Stomach (tissue), 19 donors: ENCODE measurements around the gene PKD1. TPM values are rescaled to one million over a fixed set of nuclear protein-coding genes. Genes with fewer than 3 reads are reported as not detected.
"Not testable (repeated sequence)": the region's sequence is repeated elsewhere in the genome, so short reads cannot be mapped to it uniquely, and the experiment has no call there.

Experiments
- DNase-seq, 2 donors: peaks; one replicate each; pipeline versions ENCODE4 v3.0.0 to v3.0.0-alpha.2; 2013 to 2019
- H3K27ac ChIP-seq, 5 donors: fragments of 200-600 bp in 4 of 5; sonication (generic) in 4 of 5; one replicate each; pipeline ENCODE4 v1.5.1; 2013 to 2019; ENCODE audit warnings: mild to moderate bottlenecking in 1 of 5, moderate library complexity in 1 of 5
- H3K27me3 ChIP-seq, 3 donors: fragments of 200-600 bp; sonication (generic); one replicate each; pipeline ENCODE4 v1.5.1; 2017 to 2019; ENCODE audit warnings: mixed run types in 1 of 3
- H3K36me3 ChIP-seq, 4 donors: fragments of 200-600 bp; sonication (generic); 1 replicate in 3 of 4; 2 replicates in 1 of 4; pipeline ENCODE4 v1.5.1; 2016 to 2019
- H3K4me1 ChIP-seq, 4 donors: fragments of 200-600 bp; sonication (generic); one replicate each; pipeline ENCODE4 v1.5.1; 2016 to 2019
- H3K4me3 ChIP-seq, 4 donors: fragments of 200-600 bp; sonication (generic) in 3 of 4; one replicate each; pipeline ENCODE4 v1.5.1; 2016 to 2019; ENCODE audit warnings: mild to moderate bottlenecking in 1 of 4
- H3K9me3 ChIP-seq, 4 donors: fragments of 200-600 bp; sonication (generic); one replicate each; pipeline ENCODE4 v1.5.1; 2016 to 2019
- EP300 ChIP-seq: sonication (generic); formaldehyde crosslinking; IDR thresholded peaks from one replicate; pipeline ENCODE4 v1.6.1; 2017; ENCODE audit warnings: antibody characterized with exemption
- POLR2A ChIP-seq, 4 donors: fragments of 450-650 bp; IDR thresholded peaks; one replicate each; pipeline ENCODE4 v1.6.1; 2016; ENCODE audit warnings: antibody characterized with exemption in 4 of 4, control low read depth in 2 of 4, mild to moderate bottlenecking in 1 of 4, moderate library complexity in 1 of 4
- POLR2AphosphoS5 ChIP-seq, 3 donors: sonication (generic); formaldehyde crosslinking; IDR thresholded peaks; one replicate each; pipeline ENCODE4 v1.6.1; 2016; ENCODE audit warnings: antibody characterized with exemption in 3 of 3
- WGBS, 5 donors: extraction: QIAGEN DNeasy Blood & Tissue Kit in 3 of 5; methylation state at CpG; one replicate each; pipeline versions ENCODE4 v1.1.5 to v1.1.7; 2013 to 2018; 5-methylcytosine and 5-hydroxymethylcytosine counted together
- intact Hi-C: fragments of 100-400 bp; cut with DNase I; formaldehyde crosslinking; loops from one replicate; pipeline ENCODE4 v1.15.1; 2023; ENCODE audit warnings: low total_unique reads
- long read RNA-seq, 10 donors: transcript quantifications; one replicate each; lab custom pipeline, GENCODE V29; 2026
- polyA plus RNA-seq, 3 donors: library from polyadenylated mRNA; stranded (reverse); fragments of 200-250 nt; gene quantifications; one replicate each; pipeline ENCODE4 v1.2.3, GENCODE V29; 2013
- total RNA-seq, 5 donors: library from RNA; depleted of rRNA; stranded (reverse); fragments of >200 nt; gene quantifications; one replicate each; pipeline versions ENCODE4 v1.1.0 to v1.2.3, GENCODE V29; 2014 to 2016
- TF ChIP-seq, protein P1 (sequence below), 7 experiments: fragments of 450-650 bp in 4 of 7; fragments of 200-600 bp in 3 of 7; sonication (generic) in 3 of 7; IDR thresholded peaks; one replicate each; pipeline ENCODE4 v1.5.1; 2016 to 2019; ENCODE audit warnings: antibody characterized with exemption in 7 of 7, control low read depth in 2 of 7, mild to moderate bottlenecking in 1 of 7
- donor health status: healthy with polysubstance abuse.
- donor health status: Bipolar disorder and iron deficiency.
- donor health status: healthy.

PKD1 gene
- total RNA-seq (100 to 1,000 TPM in 3 of 5 donors, 10 to 100 TPM in 2; 88.5 to 776 (median 459) TPM), polyA plus RNA-seq (10 to 100 TPM; 10.4 to 58.9 (median 22.7) TPM)
- long read RNA-seq, donor 1, partial matches to known transcripts = 5 of 6 reads
- long read RNA-seq, donor 1, other reads (novel, unspliced or antisense) = 0 of 6 reads
- long read RNA-seq, donor 2, partial matches to known transcripts = 6 of 7 reads
- long read RNA-seq, donor 2, other reads (novel, unspliced or antisense) = 0 of 7 reads
- long read RNA-seq, donor 3, partial matches to known transcripts = 0 of 1 reads
- long read RNA-seq, donor 3, other reads (novel, unspliced or antisense) = 0 of 1 reads
- long read RNA-seq, donor 4 = 0 reads
- long read RNA-seq, donor 5, partial matches to known transcripts = 8 of 9 reads
- long read RNA-seq, donor 5, other reads (novel, unspliced or antisense) = 0 of 9 reads
- long read RNA-seq, donor 6, partial matches to known transcripts = 23 of 26 reads
- long read RNA-seq, donor 6, other reads (novel, unspliced or antisense) = 0 of 26 reads
- long read RNA-seq, donor 7, partial matches to known transcripts = 5 of 5 reads
- long read RNA-seq, donor 7, other reads (novel, unspliced or antisense) = 0 of 5 reads
- long read RNA-seq, donor 8 = 0 reads
- long read RNA-seq, donor 9, partial matches to known transcripts = 0 of 1 reads
- long read RNA-seq, donor 9, other reads (novel, unspliced or antisense) = 0 of 1 reads
- long read RNA-seq, donor 10, partial matches to known transcripts = 0 of 1 reads
- long read RNA-seq, donor 10, other reads (novel, unspliced or antisense) = 0 of 1 reads

DNA sequence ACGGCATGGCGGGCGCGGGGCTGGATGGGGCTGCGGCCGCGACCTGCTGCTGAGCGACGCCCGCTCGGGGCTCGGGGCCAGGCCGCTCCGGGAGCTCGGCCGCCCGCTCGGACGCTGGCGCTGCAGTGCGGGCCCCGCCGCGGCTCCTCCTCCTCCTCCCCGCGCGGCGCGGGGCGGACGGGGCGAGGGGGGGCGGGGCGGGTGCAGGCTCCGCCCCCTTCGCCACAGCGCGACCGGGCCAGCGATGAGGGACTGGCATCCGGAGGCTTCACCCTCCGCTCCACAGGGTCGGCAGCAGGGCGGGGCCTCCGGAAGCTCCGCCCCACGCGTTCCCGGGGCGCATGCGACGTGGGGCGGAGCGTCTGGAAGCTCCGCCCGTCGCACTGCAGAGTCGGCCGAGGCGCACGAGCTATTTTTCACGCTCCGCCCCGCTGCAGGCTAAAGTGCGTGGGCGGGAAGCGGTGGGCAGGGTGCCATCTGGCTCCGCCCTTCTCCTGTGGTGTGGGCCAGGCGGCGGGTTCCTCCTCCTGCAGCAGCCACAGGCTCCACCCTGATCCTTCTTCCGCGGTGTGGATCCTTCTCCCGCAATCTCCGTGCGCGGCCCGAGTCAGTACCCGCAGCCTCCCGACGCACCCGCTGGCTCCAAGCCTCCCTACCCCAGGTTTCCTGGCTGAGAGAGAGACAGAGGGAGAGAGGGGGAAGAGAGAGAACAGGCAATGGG is at the start of gene PKD1:
Gene PKD1, minus strand, starts transcription at position 129 of the 721 bp plus-strand sequence. CDS start 209 bp downstream, outside the sequence.
- WGBS, 5 donors = 0 to 1% (median 1%) methylated on average over 13 to 61 of the region's 81 CpGs
- H3K36me3 ChIP-seq, H3K9me3 ChIP-seq, intact Hi-C loops, H3K27me3 ChIP-seq: not testable (repeated sequence)
- TF ChIP-seq POLR2AphosphoS5 (IDR thresholded peaks at IDR 0.05) = peak in 2 of 3 donors; percentile 36 to 92
- H3K4me3 ChIP-seq = peak within 1 kb of the TSS; percentile 51 to 59 (median 56)
- H3K27ac ChIP-seq = peak within 1 kb of the TSS; percentile 76 to 88 (median 85)
- peaks cover 4 to 40% (median 22%) of the 10 kb centered on the region in 4 donors for H3K4me1 ChIP-seq
- DNase-seq = peak; percentile 98

DNA sequence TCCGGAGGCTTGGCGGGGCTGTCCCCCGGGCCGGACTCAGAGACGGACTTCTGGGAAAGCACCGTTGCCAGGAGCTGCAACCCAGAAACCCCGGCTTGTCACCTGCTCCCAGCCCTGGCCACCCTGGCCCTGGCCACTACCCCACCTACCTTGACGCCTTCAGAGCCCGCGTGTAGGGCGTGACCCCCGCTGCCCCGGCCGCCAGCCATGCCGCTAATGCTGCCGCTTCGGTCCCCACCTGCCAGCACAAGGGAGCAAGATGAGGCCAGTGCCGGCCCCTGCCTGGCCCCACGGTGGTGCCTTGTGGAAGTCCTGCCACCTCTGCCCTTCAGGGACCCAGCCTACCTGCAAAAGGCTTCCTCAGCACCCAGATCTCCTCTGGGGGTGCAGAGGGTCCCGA is 49.3 kb upstream of the PKD1 start:
- Histone ChIP-seq H3K4me3 (no peak overlapping the region), H3K27me3 (no peaks in the 10 kb centered on the region), H3K4me1 (no peaks in the 10 kb centered on the region), H3K36me3 (no peaks in the 10 kb centered on the region), H3K9me3 (no peaks in the 10 kb centered on the region), H3K27ac (no peak overlapping the region)
- intact Hi-C loops = no loop called here
- DNase-seq = no peak
- WGBS, 5 donors = 73 to 100% (median 82%) methylated on average over 1 to 20 of the region's 20 CpGs
- TF ChIP-seq EP300 (no peak), POLR2A (IDR thresholded peaks at IDR 0.05) (no peak), POLR2AphosphoS5 (IDR thresholded peaks at IDR 0.05) (no peak)
- TF ChIP-seq, protein P1, sequence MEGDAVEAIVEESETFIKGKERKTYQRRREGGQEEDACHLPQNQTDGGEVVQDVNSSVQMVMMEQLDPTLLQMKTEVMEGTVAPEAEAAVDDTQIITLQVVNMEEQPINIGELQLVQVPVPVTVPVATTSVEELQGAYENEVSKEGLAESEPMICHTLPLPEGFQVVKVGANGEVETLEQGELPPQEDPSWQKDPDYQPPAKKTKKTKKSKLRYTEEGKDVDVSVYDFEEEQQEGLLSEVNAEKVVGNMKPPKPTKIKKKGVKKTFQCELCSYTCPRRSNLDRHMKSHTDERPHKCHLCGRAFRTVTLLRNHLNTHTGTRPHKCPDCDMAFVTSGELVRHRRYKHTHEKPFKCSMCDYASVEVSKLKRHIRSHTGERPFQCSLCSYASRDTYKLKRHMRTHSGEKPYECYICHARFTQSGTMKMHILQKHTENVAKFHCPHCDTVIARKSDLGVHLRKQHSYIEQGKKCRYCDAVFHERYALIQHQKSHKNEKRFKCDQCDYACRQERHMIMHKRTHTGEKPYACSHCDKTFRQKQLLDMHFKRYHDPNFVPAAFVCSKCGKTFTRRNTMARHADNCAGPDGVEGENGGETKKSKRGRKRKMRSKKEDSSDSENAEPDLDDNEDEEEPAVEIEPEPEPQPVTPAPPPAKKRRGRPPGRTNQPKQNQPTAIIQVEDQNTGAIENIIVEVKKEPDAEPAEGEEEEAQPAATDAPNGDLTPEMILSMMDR (IDR thresholded peaks at IDR 0.05) = no peak

- H3K27ac ChIP-seq = no peak overlapping the region
- no peaks in the 10 kb centered on the region for H3K9me3 ChIP-seq
- TF ChIP-seq EP300 (no peak), POLR2A (IDR thresholded peaks at IDR 0.05) (no peak), POLR2AphosphoS5 (IDR thresholded peaks at IDR 0.05) (no peak)
- TF ChIP-seq, protein P1 (IDR thresholded peaks at IDR 0.05) = no peak
- H3K4me1 ChIP-seq = no peaks in the 10 kb centered on the region
- intact Hi-C loops = no loop called here
- H3K4me3 ChIP-seq = no peak overlapping the region
- peaks cover 0 to 2% (median 0%) of the 10 kb centered on the region in 3 donors for H3K27me3 ChIP-seq
- WGBS, 5 donors = 82 to 91% (median 85%) methylated on average over 17 to 19 of the region's 19 CpGs
- no peak for DNase-seq
- H3K36me3 ChIP-seq = no peaks in the 10 kb centered on the region
Measured at GRCh38 chr16:2184346-2184745, 48.6 kb upstream of the PKD1 start.

GRCh38 chr16:2183671-2184070 is 48.0 kb upstream of the PKD1 start:
- Histone ChIP-seq H3K27me3 (peaks cover 0 to 5% (median 0%) of the 10 kb centered on the region in 3 donors), H3K27ac (no peak overlapping the region), H3K36me3 (no peaks in the 10 kb centered on the region), H3K4me3 (no peak overlapping the region), H3K4me1 (peaks cover 0 to 1% (median under 1%) of the 10 kb centered on the region in 4 donors), H3K9me3 (no peaks in the 10 kb centered on the region)
- intact Hi-C loops = no loop called here
- no peak for DNase-seq
- 89 to 94% (median 91%) methylated on average over 17 to 30 of the region's 30 CpGs for WGBS, 5 donors
- TF ChIP-seq POLR2A (IDR thresholded peaks at IDR 0.05) (no peak), EP300 (no peak), POLR2AphosphoS5 (IDR thresholded peaks at IDR 0.05) (no peak)

- DNase-seq = no peak
- WGBS, 5 donors = 83 to 90% (median 89%) methylated on average over 9 to 20 of the region's 20 CpGs
- H3K4me3 ChIP-seq = no peak overlapping the region
- peaks cover 0 to 5% (median 3%) of the 10 kb centered on the region in 4 donors for H3K4me1 ChIP-seq
- TF ChIP-seq POLR2AphosphoS5 (IDR thresholded peaks at IDR 0.05) (no peak), EP300 (no peak)
- peaks cover 0 to 13% (median 0%) of the 10 kb centered on the region in 3 donors for H3K27me3 ChIP-seq
- no peak overlapping the region for H3K27ac ChIP-seq
- H3K36me3 ChIP-seq = peaks cover 12 to 14% (median 13%) of the 10 kb centered on the region in 4 donors
- H3K9me3 ChIP-seq = no peaks in the 10 kb centered on the region
- intact Hi-C loops = no loop called here
Measured at GRCh38 chr16:2181952-2182351, 46.3 kb upstream of the PKD1 start.
